Loucy (cell line): Measurements from ENCODE around the gene BMPER.

Experiments
- H2AFZ ChIP-seq: fragments of 200-600 bp; sonication (generic); 2 replicates; pipeline ENCODE4 v1.6.0; 2016; ENCODE audit warnings: antibody characterized with exemption, mild to moderate bottlenecking, low read length, moderate library complexity
- H3F3A ChIP-seq: fragments of 200-600 bp; 2 replicates; pipeline ENCODE4 v1.6.0; 2016; ENCODE audit warnings: antibody characterized with exemption, low read depth, mild to moderate bottlenecking
- H3K27me3 ChIP-seq: fragments of 200-600 bp; sonication (generic); 2 replicates; pipeline ENCODE4 v1.6.1; 2014; ENCODE audit warnings: low read length, mild to moderate bottlenecking; ENCODE audit not compliant: insufficient read depth, poor library complexity, severe bottlenecking
- H3K36me3 ChIP-seq: fragments of 200-600 bp; sonication (generic); 2 replicates; pipeline ENCODE4 v1.6.1; 2016; ENCODE audit warnings: low read length; ENCODE audit not compliant: insufficient read depth
- H3K4me1 ChIP-seq: fragments of 200-600 bp; sonication (generic); 2 replicates; pipeline ENCODE4 v1.5.1; 2014; ENCODE audit warnings: low read length, mild to moderate bottlenecking; ENCODE audit not compliant: insufficient read depth, poor library complexity, severe bottlenecking
- H3K4me2 ChIP-seq: fragments of 200-600 bp; sonication (generic); 2 replicates; pipeline ENCODE4 v1.6.0; 2014; ENCODE audit warnings: antibody characterized with exemption, low read length, low read depth, mild to moderate bottlenecking; ENCODE audit not compliant: poor library complexity, severe bottlenecking
- H3K4me3 ChIP-seq: fragments of 200-600 bp; sonication (generic); 2 replicates; pipeline ENCODE4 v1.5.1; 2014; ENCODE audit warnings: low read length, mild to moderate bottlenecking, mixed read lengths; ENCODE audit not compliant: poor library complexity, severe bottlenecking
- H3K79me2 ChIP-seq: fragments of 200-600 bp; sonication (generic); 2 replicates; pipeline ENCODE4 v1.6.1; 2014; ENCODE audit warnings: low read length; ENCODE audit not compliant: insufficient read depth
- H3K9ac ChIP-seq: fragments of 200-600 bp; sonication (generic); 2 replicates; pipeline ENCODE4 v1.6.0; 2014; ENCODE audit warnings: mild to moderate bottlenecking, low read depth, low read length, moderate library complexity; ENCODE audit not compliant: poor library complexity, severe bottlenecking
- H3K9me2 ChIP-seq: fragments of 200-600 bp; sonication (generic); replicated peaks from 2 replicates; pipeline ENCODE4 v1.6.1; 2016; ENCODE audit warnings: low read depth, low read length, mixed read lengths
- H3K9me3 ChIP-seq: fragments of 200-600 bp; sonication (generic); 2 replicates; pipeline ENCODE4 v1.6.1; 2014; ENCODE audit warnings: mild to moderate bottlenecking, antibody characterized with exemption, low read length, low read depth; ENCODE audit not compliant: insufficient read depth
- H4K20me1 ChIP-seq: fragments of 200-600 bp; sonication (generic); 2 replicates; pipeline ENCODE4 v1.6.0; 2014; ENCODE audit warnings: antibody characterized with exemption, low read length, mild to moderate bottlenecking; ENCODE audit not compliant: insufficient read depth, poor library complexity, severe bottlenecking
- EZH2phosphoT487 ChIP-seq: fragments of 200-600 bp; IDR thresholded peaks from 2 replicates; pipeline ENCODE4 v1.6.1; 2018; ENCODE audit warnings: antibody characterized with exemption, mild to moderate bottlenecking, moderate library complexity, borderline replicate concordance
- TF ChIP-seq, protein P1 (sequence below): fragments of 200-600 bp; sonication (generic); conservative IDR thresholded peaks from 2 replicates; pipeline ENCODE4 v1.5.1; 2014; ENCODE audit warnings: mild to moderate bottlenecking, antibody characterized with exemption, low read length

The BMPER gene

DNA sequence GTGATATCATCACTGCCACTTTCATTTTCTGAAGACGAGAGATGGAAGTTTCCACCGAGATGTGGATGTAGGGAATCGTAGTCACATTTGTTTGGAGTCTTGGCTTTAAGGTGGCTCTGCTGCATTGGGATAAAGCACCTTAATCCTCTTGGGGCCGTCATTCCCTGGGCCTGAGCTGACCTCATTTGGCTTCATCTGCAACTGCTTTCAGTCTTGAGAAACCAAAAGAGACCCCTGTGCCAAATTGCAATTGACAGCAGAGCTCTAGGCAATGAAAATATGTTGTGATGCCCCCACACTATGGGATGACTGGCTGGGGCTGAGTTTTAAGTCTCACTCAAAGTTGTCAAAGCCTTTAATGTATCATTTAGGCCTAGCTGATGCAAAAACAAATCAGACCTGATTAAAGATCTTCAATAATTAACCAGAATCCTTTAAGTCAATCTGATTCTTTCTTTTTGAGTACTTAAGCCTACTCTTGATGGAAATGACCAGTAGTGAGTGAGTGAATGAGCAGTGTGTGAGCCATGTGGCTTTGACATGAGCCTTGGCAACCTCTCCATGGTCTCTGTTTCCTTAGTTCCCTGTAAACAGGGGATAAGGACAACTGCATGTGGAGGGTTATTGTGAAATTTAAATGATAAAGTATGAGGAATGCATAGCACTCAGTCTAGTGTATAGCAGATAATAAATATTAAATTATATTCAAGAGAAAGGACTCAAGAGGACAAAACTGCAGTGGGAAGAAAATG is 155.0 kb downstream of the BMPER start:
- H3K79me2 ChIP-seq: no peaks in the 10 kb centered on the region
- no peak overlapping the region for H3K4me2 ChIP-seq
- no peak overlapping the region for H3K4me3 ChIP-seq
- H4K20me1 ChIP-seq: no peaks in the 10 kb centered on the region
- no peaks in the 10 kb centered on the region for H3F3A ChIP-seq
- no peaks in the 10 kb centered on the region for H3K36me3 ChIP-seq
- H3K27me3 ChIP-seq: no peaks in the 10 kb centered on the region
- H3K9ac ChIP-seq: no peak overlapping the region
- no peaks in the 10 kb centered on the region for H3K4me1 ChIP-seq
- TF ChIP-seq, protein P1, sequence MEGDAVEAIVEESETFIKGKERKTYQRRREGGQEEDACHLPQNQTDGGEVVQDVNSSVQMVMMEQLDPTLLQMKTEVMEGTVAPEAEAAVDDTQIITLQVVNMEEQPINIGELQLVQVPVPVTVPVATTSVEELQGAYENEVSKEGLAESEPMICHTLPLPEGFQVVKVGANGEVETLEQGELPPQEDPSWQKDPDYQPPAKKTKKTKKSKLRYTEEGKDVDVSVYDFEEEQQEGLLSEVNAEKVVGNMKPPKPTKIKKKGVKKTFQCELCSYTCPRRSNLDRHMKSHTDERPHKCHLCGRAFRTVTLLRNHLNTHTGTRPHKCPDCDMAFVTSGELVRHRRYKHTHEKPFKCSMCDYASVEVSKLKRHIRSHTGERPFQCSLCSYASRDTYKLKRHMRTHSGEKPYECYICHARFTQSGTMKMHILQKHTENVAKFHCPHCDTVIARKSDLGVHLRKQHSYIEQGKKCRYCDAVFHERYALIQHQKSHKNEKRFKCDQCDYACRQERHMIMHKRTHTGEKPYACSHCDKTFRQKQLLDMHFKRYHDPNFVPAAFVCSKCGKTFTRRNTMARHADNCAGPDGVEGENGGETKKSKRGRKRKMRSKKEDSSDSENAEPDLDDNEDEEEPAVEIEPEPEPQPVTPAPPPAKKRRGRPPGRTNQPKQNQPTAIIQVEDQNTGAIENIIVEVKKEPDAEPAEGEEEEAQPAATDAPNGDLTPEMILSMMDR: no peak
- no peak for TF ChIP-seq EZH2phosphoT487
- H3K9me3 ChIP-seq: no peaks in the 10 kb centered on the region
- H3K9me2 ChIP-seq: no peaks in the 10 kb centered on the region
- no peak overlapping the region for H2AFZ ChIP-seq

DNA sequence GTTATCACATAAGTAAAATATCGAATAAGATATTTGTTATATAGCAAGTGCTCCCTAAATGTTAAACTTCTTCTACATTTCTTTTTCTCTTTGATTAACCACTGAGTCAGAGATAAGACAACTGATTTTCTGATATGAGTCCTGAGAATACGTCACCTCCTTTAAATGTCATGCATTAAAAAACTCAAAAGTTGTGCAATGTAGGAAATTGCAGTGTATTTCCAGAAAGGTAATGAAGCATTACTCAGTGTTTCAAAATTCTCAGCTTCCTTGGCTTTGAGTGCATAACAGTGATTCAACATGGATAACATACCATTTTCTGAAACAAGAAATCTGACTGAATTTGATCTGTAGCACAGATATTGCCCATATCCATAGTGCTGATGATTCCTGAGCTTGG is 155.8 kb downstream of the BMPER start:
- Histone ChIP-seq H3K9ac (no peak overlapping the region), H3F3A (no peaks in the 10 kb centered on the region), H3K9me3 (no peaks in the 10 kb centered on the region), H3K27me3 (no peaks in the 10 kb centered on the region), H2AFZ (no peak overlapping the region), H4K20me1 (no peaks in the 10 kb centered on the region), H3K9me2 (no peaks in the 10 kb centered on the region), H3K79me2 (no peaks in the 10 kb centered on the region), H3K4me2 (no peak overlapping the region), H3K4me1 (no peaks in the 10 kb centered on the region), H3K4me3 (no peak overlapping the region), H3K36me3 (no peaks in the 10 kb centered on the region)
- TF ChIP-seq, protein P1: no peak
- TF ChIP-seq EZH2phosphoT487: no peak

DNA sequence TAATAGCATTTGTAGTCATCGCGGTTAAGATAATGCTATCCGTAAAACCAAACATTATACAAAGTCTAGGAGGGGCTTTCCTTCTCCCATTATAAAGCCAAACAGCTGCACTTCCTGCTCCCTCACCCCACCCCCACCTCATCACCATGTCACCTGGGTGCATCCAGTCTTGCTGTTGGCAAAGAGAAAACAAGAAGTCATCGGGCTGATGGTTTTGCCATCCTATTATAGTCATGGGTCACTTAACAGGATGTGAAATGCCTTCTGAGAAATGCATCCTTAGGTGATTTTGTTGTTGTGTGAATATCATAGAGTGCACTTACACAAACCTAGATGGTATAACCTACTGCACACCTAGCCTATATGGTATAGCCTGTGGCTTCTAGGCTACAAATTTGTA is 157.0 kb downstream of the BMPER start:
- no peaks in the 10 kb centered on the region for H3F3A ChIP-seq

More for the DNA sequence above, 157.0 kb downstream of the BMPER start:
- Histone ChIP-seq H3K4me1 (peaks cover 4% of the 10 kb centered on the region), H3K9me3 (no peaks in the 10 kb centered on the region), H2AFZ (no peak overlapping the region), H3K9ac (no peak overlapping the region), H3K4me2 (no peak overlapping the region), H3K9me2 (no peaks in the 10 kb centered on the region), H4K20me1 (no peaks in the 10 kb centered on the region), H3K79me2 (no peaks in the 10 kb centered on the region), H3K36me3 (no peaks in the 10 kb centered on the region), H3K27me3 (no peaks in the 10 kb centered on the region), H3K4me3 (no peak overlapping the region)
- TF ChIP-seq EZH2phosphoT487: no peak
- TF ChIP-seq, protein P1: no peak
